Activated T-helper 1 cell treated with Interleukin-2 at 50 U/mL for 16 hours (primary cell): ENCODE data around the gene CCDC71L.

Source experiments
- DNase-seq: peaks from one replicate; pipeline ENCODE4 v3.0.0-alpha.2; 2020; ENCODE audit warnings: low read depth

Gene CCDC71L

GRCh38 chr7:106625678-106626301 is 35.2 kb downstream of the CCDC71L start:
- DNase-seq = no peak

GRCh38 chr7:106623853-106624252 is 37.1 kb downstream of the CCDC71L start:
- no peak for DNase-seq

GRCh38 chr7:106623315-106623660 is 37.7 kb downstream of the CCDC71L start:
- DNase-seq = no peak

GRCh38 chr7:106622654-106623314 is 38.2 kb downstream of the CCDC71L start:
- no peak for DNase-seq

GRCh38 chr7:106621393-106622132 is 39.4 kb downstream of the CCDC71L start:
- DNase-seq = no peak

GRCh38 chr7:106620676-106621075 is 40.3 kb downstream of the CCDC71L start:
- DNase-seq = no peak

GRCh38 chr7:106620034-106620433 is 40.9 kb downstream of the CCDC71L start:
- no peak for DNase-seq

- DNase-seq = no peak
Observed at GRCh38 chr7:106619213-106619612, 41.7 kb downstream of the CCDC71L start.

GRCh38 chr7:106618480-106618879 is 42.5 kb downstream of the CCDC71L start:
- no peak for DNase-seq

- DNase-seq = no peak
Observed at GRCh38 chr7:106617860-106618259, 43.1 kb downstream of the CCDC71L start.

GRCh38 chr7:106616708-106617051 is 44.3 kb downstream of the CCDC71L start:
- no peak for DNase-seq

- no peak for DNase-seq
Observed at GRCh38 chr7:106615808-106616707, 44.9 kb downstream of the CCDC71L start.

- DNase-seq = no peak
Observed at GRCh38 chr7:106614751-106615150, 46.2 kb downstream of the CCDC71L start.

GRCh38 chr7:106613848-106614560 is 47.0 kb downstream of the CCDC71L start:
- DNase-seq = no peak

- DNase-seq = no peak
Observed at GRCh38 chr7:106613279-106613678, 47.7 kb downstream of the CCDC71L start.

GRCh38 chr7:106612432-106612831 is 48.5 kb downstream of the CCDC71L start:
- DNase-seq = no peak

GRCh38 chr7:106611911-106612310 is 49.0 kb downstream of the CCDC71L start:
- DNase-seq = no peak

- no peak for DNase-seq
Observed at GRCh38 chr7:106610996-106611886, 49.7 kb downstream of the CCDC71L start.

GRCh38 chr7:106609416-106609815 is 51.5 kb downstream of the CCDC71L start:
- no peak for DNase-seq

- no peak for DNase-seq
Observed at GRCh38 chr7:106608661-106609060, 52.3 kb downstream of the CCDC71L start.
